ENCODE results near the gene OXTR. TPM values are rescaled to one million over a fixed set of nuclear protein-coding genes. Genes with fewer than 3 reads are reported as not detected.

The OXTR gene
- total and polyA plus RNA-seq, 2 of the 4 experiments (the other 2 are of a cell fraction), result 42.8 to 56.1 TPM

- no peak overlapping the region for H2BK5ac ChIP-seq (ENCODE audit: low read depth, low read length, poor library complexity, severe bottlenecking)
- H3K23ac ChIP-seq (ENCODE audit: low read depth, low read length), result 0 out of 2 replicates have a peak overlapping the region, but pooled peaks have one; percentile 21
- no peak overlapping the region for H2AK5ac ChIP-seq (ENCODE audit: low read depth, low read length)
- H3K18ac ChIP-seq (ENCODE audit: low read depth, low read length), result no peak overlapping the region
- peaks cover 21% of the 10 kb centered on the region; the same call in 1 of the 2 replicates for H3K27me3 ChIP-seq (ENCODE audit: control insufficient read depth, insufficient read depth, low read length)
- H3K4me2 ChIP-seq (ENCODE audit: low read depth, low read length), result peak overlapping the region; percentile 87
- peak overlapping the region; percentile 87 for H2BK120ac ChIP-seq (ENCODE audit: low read depth, low read length)
- peak overlapping the region; percentile 12; the same call in 1 of the 3 replicates for H2BK15ac ChIP-seq (ENCODE audit: low read depth, low read length)
- H3K4ac ChIP-seq (ENCODE audit: low read depth, low read length), result peak overlapping the region; percentile 59
- no peaks in the 10 kb centered on the region for H4K20me1 ChIP-seq (ENCODE audit: insufficient read depth, low read length)
- no peaks in the 10 kb centered on the region for H3K9me1 ChIP-seq (ENCODE audit: insufficient read depth, low read length)
- no TSS peak for BruUV-seq (replicated peaks)
- no peaks in the 10 kb centered on the region for H3K9me3 ChIP-seq (ENCODE audit: control insufficient read depth, insufficient read depth, low read length)
- no peak overlapping the region; the same call in 1 of the 2 replicates for H2BK20ac ChIP-seq (ENCODE audit: low read depth, low read length)
- no peak overlapping the region; the same call in 1 of the 2 replicates for H3K9ac ChIP-seq (ENCODE audit: low read depth, low read length)
- POLR2A ChIA-PET (ENCODE audit: unreplicated experiment), result no interaction called here
- in situ Hi-C loops (cut with MboI; ENCODE audit: low sequenced_read_pairs) (loop anchor here (25.0 kb wide), 1 partner anchor 294 kb away; no protein-coding TSS in a partner anchor), intact Hi-C loops (cut with micrococcal nuclease) (loop anchor here (1.0 to 5.0 kb wide), 9 partner anchors 101 to 534 kb away; partner anchors contain the start of gene RAD18), dilution Hi-C loops (cut with HindIII; ENCODE audit: low sequenced_read_pairs, unreplicated experiment) (no loop called here)
- H4K91ac ChIP-seq (ENCODE audit: insufficient read depth, low read depth, low read length), result peak overlapping the region; percentile 29; the same call in 1 of the 2 replicates
- no peak overlapping the region for H3K56ac ChIP-seq (ENCODE audit: extremely low read depth, insufficient read depth, low read length)
- H4K8ac ChIP-seq (ENCODE audit: low read depth in 2 of 2, low read length in 2 of 2), result peak overlapping the region in 1 of 2 experiments; percentile 41; a peak in 2 of 4 replicates
- no peak for DNase-seq
- H3K36me3 ChIP-seq (ENCODE audit: control insufficient read depth, insufficient read depth, low read length), result no peaks in the 10 kb centered on the region
- peak overlapping the region; percentile 92 for H2AFZ ChIP-seq (replicated peaks; ENCODE audit: low read length, poor library complexity)
- no peaks in the 10 kb centered on the region for H3K79me1 ChIP-seq (ENCODE audit: low read depth in 1 of 2, low read length in 2 of 2)
- peak overlapping the region; percentile 34; the same call in 1 of the 2 replicates for H3K14ac ChIP-seq (replicated peaks; ENCODE audit: low read depth, low read length)
- no peak for ATAC-seq (ENCODE audit: low read depth)
- H3K4me3 ChIP-seq (ENCODE audit: insufficient read depth, low read depth, low read length), result peak overlapping the region; percentile 82; the same call in 1 of the 2 replicates
- 21% methylated on average over 7 of the region's 36 CpGs; no CpG with 5 or more reads in 1 of the 2 experiments for WGBS, 2 experiments (ENCODE audit: extremely low coverage in 2 of 2, insufficient read length in 1 of 2)
- H2AK9ac ChIP-seq (replicated peaks; ENCODE audit: low read depth, low read length, poor library complexity), result peak overlapping the region; percentile 84
- peaks cover 6% of the 10 kb centered on the region; the same call in 1 of the 2 replicates for H3K4me1 ChIP-seq (ENCODE audit: control insufficient read depth, insufficient read depth, low read length)
- no peak overlapping the region for H4K5ac ChIP-seq (ENCODE audit: low read depth, low read length)
- CTCF ChIA-PET, result interaction anchor here (0.7 to 1.9 kb wide), 15 partner anchors 9 to 187 kb away, joined by 3 to 16 read pairs (median 6); no protein-coding TSS in a partner anchor
- no peak overlapping the region for H3K27ac ChIP-seq (ENCODE audit: insufficient read depth, low read length)
- TF ChIP-seq RAD21 (IDR thresholded peaks at IDR 0.05; ENCODE audit: low read length) (no peak), MAZ (IDR thresholded peaks at IDR 0.05; ENCODE audit: borderline replicate concordance, low read depth, low read length) (no peak), MAFK (IDR thresholded peaks at IDR 0.05; ENCODE audit: low read depth, low read length) (no peak), FOS (IDR thresholded peaks at IDR 0.05; ENCODE audit: low read depth, low read length) (no peak), NFE2L2 (IDR thresholded peaks at IDR 0.05; ENCODE audit: low read depth, low read length) (no peak), ELK1 (IDR thresholded peaks at IDR 0.05; ENCODE audit: borderline replicate concordance, low read depth, low read length) (no peak), POLR2A (IDR thresholded peaks at IDR 0.05; ENCODE audit: low read depth, low read length) (no peak), RCOR1 (IDR thresholded peaks at IDR 0.05; ENCODE audit: insufficient replicate concordance, low read length) (no peak), BHLHE40 (IDR thresholded peaks at IDR 0.05; ENCODE audit: low read depth, low read length) (no peak), SMC3 (IDR thresholded peaks at IDR 0.05; ENCODE audit: low read depth, low read length) (no peak), CHD1 (IDR thresholded peaks at IDR 0.05; ENCODE audit: low read depth, low read length) (no peak), CEBPB (IDR thresholded peaks at IDR 0.05; ENCODE audit: low read depth, low read length) (no peak), CTCF (conservative IDR thresholded peaks at IDR 0.05; ENCODE audit: low read depth, low read length) (no peak), RFX5 (IDR thresholded peaks at IDR 0.05; ENCODE audit: low read depth, low read length) (no peak)
Observed at GRCh38 chr3:8768364-8769087, 887 bp downstream of the OXTR start.

Data from IMR-90 (cell line).